Fibroblast of the conjunctiva (primary cell): ENCODE measurements around the gene PAQR7.

ENCODE experiments used
- DNase-seq: peaks from one replicate; pipeline ENCODE4 v3.0.0-alpha.2; 2010; ENCODE audit warnings: low read depth

Gene PAQR7, protein sequence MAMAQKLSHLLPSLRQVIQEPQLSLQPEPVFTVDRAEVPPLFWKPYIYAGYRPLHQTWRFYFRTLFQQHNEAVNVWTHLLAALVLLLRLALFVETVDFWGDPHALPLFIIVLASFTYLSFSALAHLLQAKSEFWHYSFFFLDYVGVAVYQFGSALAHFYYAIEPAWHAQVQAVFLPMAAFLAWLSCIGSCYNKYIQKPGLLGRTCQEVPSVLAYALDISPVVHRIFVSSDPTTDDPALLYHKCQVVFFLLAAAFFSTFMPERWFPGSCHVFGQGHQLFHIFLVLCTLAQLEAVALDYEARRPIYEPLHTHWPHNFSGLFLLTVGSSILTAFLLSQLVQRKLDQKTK

DNA sequence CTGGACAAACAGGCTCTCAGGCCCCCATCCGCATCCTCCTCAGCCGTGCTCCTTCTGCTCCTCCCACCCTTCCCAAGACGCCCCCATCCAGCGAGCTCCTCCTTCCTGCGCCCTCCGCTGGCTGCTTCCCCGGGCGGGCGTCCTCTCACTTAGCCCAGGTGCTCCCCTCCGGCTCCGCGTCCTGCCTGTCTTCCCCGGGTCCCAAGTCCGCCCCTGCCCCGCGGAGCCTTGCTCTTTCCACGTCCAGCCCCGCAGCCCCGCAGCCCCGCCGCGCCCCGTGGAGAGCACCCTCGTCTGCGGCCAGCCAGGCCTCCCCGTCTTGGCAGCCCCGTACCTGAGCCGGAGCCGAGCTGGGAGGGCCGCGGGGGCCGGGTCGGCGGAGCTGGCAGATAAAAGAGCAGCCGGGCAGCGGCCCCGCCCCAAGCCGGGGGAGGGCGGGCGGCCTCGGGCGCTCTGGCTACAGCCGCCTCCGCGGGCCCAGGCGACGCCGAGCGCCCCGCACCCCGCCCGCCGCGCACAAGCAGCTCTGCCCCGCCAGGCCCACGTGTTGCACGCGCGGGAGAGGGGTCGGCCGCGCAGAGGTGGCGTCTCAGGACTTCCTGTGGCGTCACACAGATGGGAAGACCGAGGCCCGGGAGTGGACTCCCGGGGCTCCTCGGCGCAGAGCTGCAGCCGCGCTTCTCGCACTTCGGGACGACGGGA lies at the start of gene PAQR7:
PAQR7 (minus strand) TSS at position 555 of the 702 bp plus-strand sequence. CDS start 11,869 bp downstream, outside the sequence.
- DNase-seq: no peak

DNA sequence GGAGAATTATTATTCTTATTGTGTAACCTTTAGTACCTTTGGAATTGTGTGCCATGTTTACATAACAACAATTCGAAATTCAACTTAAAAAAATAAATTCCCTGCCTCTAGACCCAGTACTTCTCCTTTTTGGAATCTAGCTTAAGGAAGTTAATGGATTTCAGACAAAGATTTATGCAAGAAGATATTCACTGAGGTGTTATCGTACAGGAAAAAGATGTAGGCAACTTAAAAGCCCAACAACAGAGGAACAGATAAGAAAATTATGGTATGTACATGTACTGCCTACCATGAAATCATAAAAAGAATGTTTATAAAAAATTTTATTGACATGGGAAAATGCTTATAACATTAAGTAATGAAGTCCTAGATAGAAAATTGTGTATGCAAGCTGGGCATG lies 48.9 kb upstream of the PAQR7 start:
- DNase-seq: no peak

DNA sequence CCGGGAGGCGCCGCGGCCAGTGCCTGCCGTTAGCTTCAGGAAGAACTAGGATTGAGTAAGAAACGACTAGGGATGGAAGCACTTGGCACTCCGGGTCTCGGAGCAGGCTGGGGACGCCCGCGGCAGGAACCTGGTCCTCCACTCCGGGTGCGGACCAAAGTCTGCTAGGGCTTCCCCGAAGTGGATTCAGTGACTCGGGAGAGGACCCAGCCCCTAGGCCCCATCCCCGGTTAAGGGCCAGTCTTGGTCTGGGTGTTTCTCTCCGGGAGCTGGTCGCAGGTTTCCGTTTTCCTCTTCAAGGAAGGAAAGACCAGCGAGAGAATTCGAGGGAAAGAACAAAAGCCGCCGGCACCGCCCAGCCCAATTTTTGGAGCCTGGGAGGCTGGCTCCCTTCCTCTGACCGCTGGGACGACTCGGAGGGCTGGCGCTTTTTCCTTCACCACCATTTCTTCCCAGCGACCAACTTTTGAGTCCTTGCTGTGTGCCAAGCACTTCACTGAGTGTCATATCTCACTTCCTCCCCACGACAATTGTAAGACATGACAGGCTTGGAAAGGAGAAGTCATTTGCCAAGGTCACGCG lies 47.6 kb upstream of the PAQR7 start:
- no peak for DNase-seq

DNA sequence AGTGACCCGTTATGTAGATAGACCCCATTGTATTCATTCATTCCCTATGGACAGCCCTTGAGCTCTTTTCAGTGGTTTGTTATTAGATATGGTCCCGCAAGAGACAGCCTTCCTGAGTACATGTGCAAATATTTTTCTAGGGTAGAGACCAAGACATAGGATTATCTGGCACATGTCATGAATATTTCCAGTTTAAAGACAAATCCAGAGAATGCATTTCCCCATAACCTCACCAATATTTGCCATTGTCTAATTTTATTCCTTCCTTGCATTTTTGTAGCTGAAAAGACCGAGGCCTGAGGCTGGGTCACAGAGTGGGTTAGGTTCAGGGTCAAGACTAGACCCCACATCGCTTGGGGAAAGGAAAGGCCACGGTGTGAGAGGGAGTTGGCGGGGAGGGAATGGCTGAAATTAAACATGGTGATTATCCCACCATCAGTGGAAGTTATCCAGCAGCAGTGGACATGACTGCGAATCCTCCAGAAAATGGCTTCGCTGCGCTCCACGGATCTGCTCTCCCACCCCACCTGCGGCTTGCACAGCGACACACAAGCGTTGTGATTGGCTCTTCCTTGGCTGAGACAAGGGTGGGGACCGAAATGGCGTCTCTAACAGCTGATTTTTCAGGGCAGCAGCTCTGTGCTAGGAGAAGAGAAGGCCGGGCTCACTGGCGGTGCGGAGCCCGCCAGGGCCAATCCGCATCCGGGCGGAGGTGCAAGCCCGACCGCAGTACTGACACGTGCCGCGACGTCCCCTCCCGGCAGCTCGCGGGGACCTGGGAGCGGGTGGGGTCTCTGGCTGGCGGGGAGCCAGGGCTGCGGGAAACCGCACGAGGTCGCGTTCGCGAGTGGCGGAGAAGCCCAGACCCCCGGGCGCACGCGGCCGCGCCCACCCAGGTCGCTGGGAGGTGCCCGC lies 46.8 kb upstream of the PAQR7 start:
- no peak for DNase-seq

DNA sequence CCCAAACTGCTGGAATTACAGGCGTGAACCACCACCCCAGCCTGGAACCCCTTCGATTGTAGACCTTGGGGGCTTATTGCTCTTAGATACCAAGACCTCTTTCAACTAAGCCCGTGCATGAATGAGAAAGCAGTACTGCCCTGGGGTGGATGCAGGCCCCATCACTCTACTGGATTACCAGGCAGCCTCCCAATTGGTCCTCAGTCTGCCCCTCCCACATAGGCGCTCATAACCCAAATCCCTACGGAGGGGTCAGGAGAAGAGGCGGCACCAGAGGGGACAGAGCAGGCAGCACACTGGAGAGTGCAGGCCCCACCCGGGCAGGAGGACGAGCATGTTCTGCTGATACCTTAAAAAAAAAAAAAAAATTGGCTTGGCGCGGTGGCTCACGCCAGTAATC lies 43.1 kb upstream of the PAQR7 start:
- no peak for DNase-seq

DNA sequence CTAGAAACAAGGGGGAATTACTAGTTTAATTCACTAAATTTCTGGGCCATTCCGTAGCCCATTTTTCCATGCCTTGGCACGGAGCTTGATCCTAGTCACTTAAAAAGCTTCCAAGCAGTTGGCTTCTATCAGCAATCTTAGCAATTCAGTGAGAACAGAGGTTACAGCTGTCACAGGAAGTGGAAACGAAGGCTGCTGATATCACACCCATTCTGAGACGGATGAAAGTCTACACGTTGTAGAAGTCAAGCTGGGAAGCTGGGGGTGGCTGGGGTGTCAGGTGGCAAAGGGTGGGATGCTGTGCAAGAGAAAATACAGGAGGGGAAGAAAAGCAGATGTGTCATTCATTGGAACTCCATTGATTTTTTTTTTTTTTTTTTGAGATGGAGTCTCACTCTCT lies 42.5 kb upstream of the PAQR7 start:
- no peak for DNase-seq

DNA sequence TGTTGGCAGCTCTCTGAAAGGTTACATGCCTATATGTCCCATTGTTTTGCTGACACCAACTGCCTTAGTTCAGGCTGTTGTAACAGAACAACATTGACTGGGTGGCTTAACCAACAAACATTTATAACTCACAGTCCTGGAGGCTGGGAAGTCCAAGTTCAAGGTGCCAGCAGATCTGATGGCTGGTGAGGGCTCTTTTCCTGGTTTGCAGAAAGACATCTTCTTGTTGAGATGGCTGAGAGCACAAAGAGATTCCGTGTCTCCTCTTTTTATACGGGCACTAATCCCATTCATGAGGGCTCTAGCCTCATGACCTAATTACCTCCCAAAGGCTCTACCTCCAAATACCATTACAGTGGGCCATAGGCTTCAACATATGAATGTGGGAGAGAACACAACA lies 41.0 kb upstream of the PAQR7 start:
- DNase-seq: no peak

DNA sequence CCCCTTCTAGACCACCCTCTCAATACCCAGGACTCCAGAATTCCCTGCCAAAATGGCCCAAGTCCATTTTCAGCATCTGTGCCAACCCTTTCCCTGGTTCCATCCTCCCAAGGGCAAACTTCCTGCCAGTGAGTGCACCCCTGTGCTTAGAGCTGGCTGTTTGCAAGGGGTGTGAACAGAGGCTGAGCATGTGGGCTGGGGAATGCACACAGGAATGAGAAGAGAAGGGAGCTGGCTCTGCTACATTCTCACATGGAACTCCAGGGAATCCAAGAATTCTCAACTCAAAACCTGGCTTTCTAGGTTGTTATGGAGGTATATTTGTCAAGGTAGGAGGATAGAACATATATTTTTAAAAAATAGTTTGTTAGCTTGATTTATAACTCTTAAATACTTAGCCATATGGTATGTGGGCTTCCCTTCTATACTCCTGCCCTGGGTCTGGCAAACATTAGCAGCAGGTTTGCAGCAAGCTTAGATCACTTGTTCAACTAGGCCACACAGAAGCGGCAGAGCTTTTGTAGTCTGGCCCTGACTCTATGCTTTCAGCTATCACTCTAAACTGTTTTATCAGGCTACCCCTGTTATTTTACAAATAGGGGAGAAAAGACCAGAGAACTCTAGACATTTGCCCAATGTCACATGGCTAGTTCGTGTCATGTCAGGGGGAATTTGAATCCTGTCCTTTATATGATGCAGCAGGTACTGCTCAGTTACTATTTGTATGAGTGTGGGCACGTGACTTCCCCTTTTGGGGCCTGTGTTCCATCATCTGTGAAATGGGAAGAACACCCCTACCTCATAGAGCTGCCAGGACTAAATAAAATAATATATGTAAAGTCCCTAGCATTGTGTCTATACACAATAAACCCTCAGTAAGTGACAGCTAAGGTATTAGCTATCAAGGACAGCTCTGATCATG lies 38.8 kb upstream of the PAQR7 start:
- DNase-seq: no peak

DNA sequence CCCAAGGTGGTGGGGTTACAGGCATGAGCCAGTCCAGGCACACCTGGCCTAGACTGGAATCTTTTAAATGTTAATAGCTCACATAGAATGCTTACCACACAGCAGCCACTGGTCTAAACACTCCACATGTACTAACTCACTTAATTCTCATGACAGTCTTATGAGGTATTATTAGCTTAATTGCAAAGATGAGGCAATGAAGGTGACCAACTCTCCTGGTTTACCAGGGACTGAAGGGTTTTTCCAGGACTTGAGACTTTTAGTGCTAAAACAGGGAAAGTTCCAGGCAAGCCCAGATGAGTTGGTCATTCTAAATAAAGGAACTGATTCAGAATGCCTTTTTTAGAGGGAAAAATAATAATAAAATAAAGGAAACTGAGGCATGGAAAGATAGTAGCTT lies 37.7 kb upstream of the PAQR7 start:
- no peak for DNase-seq

DNA sequence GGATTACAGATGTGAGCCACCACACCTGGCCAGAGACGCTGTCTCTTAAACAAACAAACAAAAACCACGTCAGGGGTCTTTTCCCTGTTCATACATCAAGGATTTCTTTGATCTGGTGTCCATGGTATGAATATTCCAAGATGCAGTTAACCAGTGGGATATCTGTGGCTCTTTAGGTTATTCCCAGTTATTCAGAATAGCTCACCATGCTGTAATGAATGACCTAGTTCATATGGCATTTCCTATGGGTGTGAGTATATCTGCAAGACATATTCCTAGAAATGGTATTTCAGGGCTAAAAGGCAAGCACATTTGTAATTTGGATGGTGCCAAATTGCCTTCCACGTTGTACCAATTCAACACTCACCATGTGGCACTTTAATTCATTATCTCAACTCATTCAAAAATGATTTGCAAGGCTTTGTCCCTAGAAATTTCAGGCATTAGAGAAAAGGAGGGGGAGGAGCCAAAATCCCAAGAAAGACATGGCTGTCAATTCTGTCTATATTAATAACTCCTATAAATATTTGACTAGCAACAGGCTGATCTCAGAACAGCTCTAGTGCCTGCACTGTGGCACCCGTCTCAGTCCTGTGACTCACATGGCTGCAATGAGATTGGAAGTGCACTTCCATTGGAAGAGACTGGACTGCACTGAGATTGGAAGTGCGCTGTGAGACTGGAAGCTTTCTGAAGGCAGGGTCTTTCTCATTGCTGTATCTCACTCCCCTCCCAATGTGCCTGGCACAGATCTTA lies 36.7 kb upstream of the PAQR7 start:
- DNase-seq: no peak

DNA sequence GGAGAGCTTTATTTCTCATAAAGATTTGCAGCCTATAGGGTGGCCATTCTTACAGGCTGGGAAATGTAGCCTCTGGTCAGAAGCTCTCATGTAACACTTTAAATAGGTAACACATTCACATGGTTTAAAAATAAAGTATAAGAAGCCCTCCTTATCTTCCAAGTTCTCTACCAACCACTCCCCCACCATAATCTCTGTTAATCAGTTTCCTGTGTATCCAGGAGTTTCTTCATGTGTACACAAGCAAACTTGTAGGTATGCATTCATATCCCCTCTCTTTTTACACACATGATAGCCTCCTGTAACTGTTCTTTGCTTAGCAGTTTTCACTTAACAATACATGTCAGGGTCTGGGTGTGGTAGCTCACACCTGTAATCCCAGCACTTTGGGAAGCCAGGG lies 35.7 kb upstream of the PAQR7 start:
- DNase-seq: no peak

DNA sequence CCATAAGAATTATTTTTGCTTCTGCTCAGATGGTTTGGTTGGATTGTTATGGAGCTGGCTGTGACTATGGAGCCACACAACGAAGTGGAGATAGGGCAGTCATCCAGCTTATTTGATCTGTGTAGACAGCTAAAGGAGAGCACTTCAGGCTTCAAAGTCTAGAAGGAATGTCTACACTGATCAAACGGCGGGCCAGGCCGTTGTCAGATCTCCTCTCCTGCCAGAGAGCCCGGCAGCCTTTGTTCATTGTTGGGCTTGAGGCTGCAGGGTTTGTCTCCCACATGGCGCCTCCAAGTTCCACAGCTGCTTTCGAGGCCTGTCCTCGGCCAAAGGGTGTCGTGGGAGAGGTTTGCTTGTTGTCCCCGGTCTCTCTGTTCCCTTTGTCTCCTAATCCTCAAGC lies 33.5 kb upstream of the PAQR7 start:
- DNase-seq: no peak

DNA sequence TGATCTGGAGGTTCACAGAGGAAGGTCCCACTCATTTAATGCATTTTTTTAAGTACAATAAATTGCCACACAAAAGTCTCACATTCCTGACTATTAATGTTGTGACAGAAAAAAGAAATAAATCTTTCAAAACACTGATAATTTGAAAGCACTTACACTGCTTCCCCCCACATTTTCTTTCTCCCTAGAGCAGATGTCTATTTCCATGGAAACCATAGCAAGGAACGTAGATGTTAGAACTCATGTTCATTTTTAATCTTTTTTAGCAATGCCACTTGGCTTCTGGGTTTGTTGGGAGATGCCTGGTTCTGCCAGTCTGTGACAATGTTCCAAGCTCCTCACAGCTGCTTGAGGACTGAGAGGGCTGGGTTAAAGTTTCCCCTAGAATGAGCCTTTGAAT lies 32.7 kb upstream of the PAQR7 start:
- DNase-seq: no peak

DNA sequence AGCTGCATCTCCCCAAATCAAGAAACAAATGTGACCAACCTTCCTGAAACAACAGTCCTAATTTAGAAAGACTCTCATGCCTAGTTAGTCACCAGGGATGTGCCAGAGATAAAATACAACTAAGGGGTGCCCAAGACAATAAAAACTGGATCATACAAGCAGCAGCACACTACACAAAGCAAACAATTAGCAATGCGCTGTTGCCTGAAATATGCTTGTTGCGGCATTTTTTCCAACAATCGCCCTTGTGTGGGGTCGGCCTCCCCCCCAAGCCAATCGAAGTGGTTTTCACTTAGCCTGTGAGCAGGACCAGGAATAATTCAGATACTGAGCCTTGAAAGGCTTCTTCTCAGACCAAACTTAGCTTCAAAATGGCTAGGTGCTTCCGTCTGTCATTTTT lies 32.1 kb upstream of the PAQR7 start:
- DNase-seq: no peak

DNA sequence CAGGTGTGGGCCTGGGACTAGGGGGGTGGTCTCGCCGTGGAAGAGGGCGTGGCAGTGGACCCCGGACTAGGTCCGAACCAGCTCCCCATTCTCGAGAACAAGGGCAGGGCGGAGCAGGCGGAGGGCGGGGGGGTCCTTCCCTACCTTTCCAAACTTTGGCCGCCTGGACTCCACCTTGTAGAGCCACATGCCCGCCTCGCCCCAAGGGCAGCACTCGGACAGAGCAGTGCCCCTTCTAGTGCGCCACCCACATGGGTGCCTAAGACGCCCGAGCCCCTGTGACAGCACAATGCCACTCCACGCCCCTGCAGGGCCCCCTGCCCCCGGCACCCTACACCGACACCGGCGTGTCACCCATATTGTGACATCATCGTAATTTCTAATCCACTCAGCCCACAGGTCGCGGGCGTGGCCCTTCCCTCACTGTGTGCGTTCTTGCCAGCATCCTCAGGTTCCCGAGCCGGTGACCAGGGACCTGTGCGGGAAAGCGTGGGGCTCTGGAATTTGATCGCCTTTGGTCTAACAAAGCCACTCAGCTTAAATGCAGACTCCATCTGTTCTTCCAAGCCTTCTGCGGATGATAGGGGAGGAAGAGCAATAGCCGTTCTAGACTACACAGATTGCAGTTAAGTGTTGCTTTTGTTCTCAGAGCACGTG lies 31.3 kb upstream of the PAQR7 start:
- no peak for DNase-seq

DNA sequence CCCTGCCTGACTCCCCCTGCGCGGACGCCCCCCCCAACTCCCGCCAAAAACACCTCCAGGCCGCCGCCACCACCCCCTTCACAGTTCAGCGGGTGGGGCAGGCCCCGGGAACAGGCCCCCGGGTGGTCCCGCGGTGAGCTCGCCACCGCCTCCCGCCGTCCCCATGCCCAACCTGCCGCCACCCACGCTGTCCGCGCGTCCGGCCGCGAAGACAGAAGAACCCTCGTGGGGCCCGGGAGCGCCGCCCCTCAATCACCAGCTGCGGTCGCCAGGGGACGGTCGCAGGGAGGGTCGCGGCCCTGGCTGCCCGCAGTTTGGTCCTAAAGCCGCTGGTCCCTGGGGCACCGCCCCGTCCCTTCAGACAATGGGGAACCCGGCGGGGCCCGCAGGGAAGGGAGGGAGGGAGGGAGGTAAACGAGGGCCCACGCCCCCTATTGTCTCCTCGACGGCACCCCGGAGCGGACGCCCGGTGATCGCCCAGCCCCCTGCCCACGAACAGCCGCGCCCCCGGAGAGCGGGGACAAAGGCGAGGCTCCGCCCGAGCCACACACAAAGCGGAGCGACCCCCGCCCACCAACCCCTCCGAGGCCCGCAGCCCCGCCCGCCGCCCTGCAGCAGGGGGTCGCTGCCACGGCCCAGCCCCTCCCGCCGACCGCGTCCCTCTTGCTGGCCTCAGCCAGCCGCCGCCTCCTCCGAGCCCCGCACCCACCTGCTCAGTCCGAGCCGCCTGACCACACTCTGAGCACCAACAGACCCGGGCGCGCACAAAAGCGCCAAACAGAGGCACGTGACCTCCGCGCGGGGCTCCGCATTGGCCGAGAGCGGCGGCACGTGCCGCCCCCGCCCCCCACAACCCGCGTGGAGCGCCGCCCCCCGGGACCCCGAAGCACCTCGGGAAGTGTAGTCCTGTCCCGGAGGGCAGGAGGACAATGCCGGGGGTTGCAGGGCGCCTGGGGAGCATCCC lies 30.5 kb upstream of the PAQR7 start, which contains the start of gene STMN1:
STMN1 (minus strand) TSS at position 740 of the 964 bp plus-strand sequence. CDS start 1,743 bp downstream, outside the sequence.
- DNase-seq: peak; percentile 77

DNA sequence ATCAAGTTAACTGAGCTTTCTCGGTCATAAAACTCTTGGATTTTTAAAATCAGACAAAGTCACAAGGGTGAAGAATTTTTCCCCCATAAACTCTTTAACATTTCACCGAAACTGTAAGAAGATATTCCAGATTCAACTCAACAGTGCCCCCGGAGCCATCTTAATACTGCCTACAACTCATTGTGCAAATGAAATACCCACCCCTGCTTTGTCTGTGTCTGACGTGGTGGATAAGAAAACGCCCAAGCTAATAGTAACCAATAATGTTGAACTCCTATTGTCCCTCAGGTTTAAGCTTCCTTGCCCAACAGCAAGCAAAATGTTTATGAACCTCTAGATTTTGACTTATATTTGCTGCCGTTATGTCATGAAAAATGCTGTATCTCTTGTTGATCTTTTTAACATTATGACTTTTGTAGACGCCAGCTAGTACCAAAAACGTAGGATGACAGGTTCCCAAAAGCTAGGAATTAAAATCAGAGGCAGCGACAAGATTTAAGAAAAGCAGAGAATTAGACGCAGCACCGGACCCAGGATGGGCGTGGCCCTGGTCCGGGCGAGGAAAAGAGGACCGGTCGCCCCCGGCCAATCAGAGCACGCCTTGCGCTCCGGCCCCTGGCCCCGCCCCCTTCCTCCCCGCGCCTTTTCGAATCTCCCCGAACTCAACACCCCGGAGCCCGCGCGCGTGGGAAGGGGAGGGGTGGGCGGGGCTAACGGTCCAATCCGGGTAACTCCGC lies 29.6 kb upstream of the PAQR7 start:
- DNase-seq: peak; percentile 87

DNA sequence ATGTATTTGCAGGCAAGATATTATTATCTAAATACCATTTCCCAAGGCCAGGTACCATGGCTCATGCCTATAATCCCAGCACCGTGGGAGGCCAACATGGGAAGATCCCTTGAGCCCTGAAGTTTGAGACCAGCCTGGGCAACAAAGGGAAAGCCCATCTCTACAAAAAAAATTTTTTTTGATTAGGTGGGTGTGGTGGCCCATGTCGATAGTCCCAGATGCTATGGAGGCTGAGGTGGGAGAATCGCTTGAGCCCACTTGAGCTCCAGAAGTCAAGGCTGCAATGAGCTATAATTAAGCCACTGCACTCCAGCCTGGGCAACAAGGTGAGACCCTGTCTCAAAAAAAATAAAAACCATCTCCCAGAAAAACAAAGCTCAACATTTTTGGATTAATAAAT lies 28.5 kb upstream of the PAQR7 start:
- no peak for DNase-seq
